Hepatic stellate cell (primary cell): Measurements from ENCODE around the gene PARD3B.

ENCODE experiments used
- DNase-seq: peaks from one replicate; pipeline ENCODE4 v3.0.0; 2011; ENCODE audit warnings: low spot score

Gene PARD3B

GRCh38 chr2:205658572-205658971 lies 1113.3 kb downstream of the PARD3B start:
- no peak for DNase-seq

GRCh38 chr2:205659922-205660321 lies 1114.6 kb downstream of the PARD3B start:
- DNase-seq, result no peak

- DNase-seq, result peak; percentile 58
These were observed 1115.3 kb downstream of the PARD3B start for GRCh38 chr2:205660521-205661124.

GRCh38 chr2:205661281-205661680 lies 1116.0 kb downstream of the PARD3B start:
- no peak for DNase-seq

GRCh38 chr2:205662206-205662965 lies 1117.1 kb downstream of the PARD3B start:
- no peak for DNase-seq

- no peak for DNase-seq
These were observed 1120.5 kb downstream of the PARD3B start for GRCh38 chr2:205665791-205666190.
